HepG2 (cell line): ENCODE results near the gene GNA12. TPM values are rescaled to one million over a fixed set of nuclear protein-coding genes. Genes with fewer than 3 reads are reported as not detected.

Experiments
- ADNP ChIP-seq: sonication (generic); formaldehyde crosslinking; IDR thresholded peaks from 2 replicates; pipeline ENCODE4 v1.4.0; 2020; ENCODE audit warnings: missing genetic modification reagents
- JUND ChIP-seq: sonication (generic); formaldehyde crosslinking; IDR thresholded peaks from 2 replicates; pipeline ENCODE4 v1.8.0; 2022; ENCODE audit warnings: mild to moderate bottlenecking, missing genetic modification reagents
- TEAD2 ChIP-seq: sonication (generic); formaldehyde crosslinking; IDR thresholded peaks from 2 replicates; pipeline ENCODE4 v1.9.0; 2021; ENCODE audit warnings: missing genetic modification reagents
- TSC22D2 ChIP-seq: sonication (generic); formaldehyde crosslinking; IDR thresholded peaks from 2 replicates; pipeline ENCODE4 v1.5.1; 2020; ENCODE audit warnings: missing genetic modification reagents, mild to moderate bottlenecking, borderline replicate concordance
- YY1 ChIP-seq: IDR thresholded peaks from 2 replicates; pipeline ENCODE4 v1.6.1; 2011; ENCODE audit warnings: low read length, low read depth, moderate library complexity, mild to moderate bottlenecking; ENCODE audit not compliant: insufficient read depth, insufficient replicate concordance
- ZBTB20 ChIP-seq: sonication (generic); formaldehyde crosslinking; IDR thresholded peaks from 2 replicates; pipeline ENCODE4 v1.8.1; 2023; ENCODE audit warnings: missing genetic modification reagents, low read depth, mild to moderate bottlenecking, borderline replicate concordance
- ZFP1 ChIP-seq: IDR thresholded peaks from 2 replicates; pipeline ENCODE4 v1.6.1; 2016
- ZFP90 ChIP-seq: sonication (generic); formaldehyde crosslinking; IDR thresholded peaks from 2 replicates; pipeline ENCODE4 v1.8.0; 2022; ENCODE audit warnings: missing genetic modification reagents, mild to moderate bottlenecking, inconsistent platforms, borderline replicate concordance
- ZNF143 ChIP-seq: sonication (generic); formaldehyde crosslinking; IDR thresholded peaks from 2 replicates; pipeline ENCODE4 v1.4.0; 2020; ENCODE audit warnings: missing genetic modification reagents
- ZNF44 ChIP-seq: sonication (generic); formaldehyde crosslinking; IDR thresholded peaks from 2 replicates; pipeline ENCODE4 v1.5.1; 2020; ENCODE audit warnings: mild to moderate bottlenecking, missing genetic modification reagents
- ZNF460 ChIP-seq: sonication (generic); formaldehyde crosslinking; IDR thresholded peaks from 2 replicates; pipeline ENCODE4 v1.5.1; 2020; ENCODE audit warnings: missing genetic modification reagents, mild to moderate bottlenecking, borderline replicate concordance
- ZNF567 ChIP-seq: sonication (generic); formaldehyde crosslinking; IDR thresholded peaks from 2 replicates; pipeline ENCODE4 v1.8.1; 2023; ENCODE audit warnings: mild to moderate bottlenecking, missing genetic modification reagents, borderline replicate concordance
- polyA plus RNA-seq, 8 experiments: library from polyadenylated mRNA; depleted of rRNA in 3 of 8; stranded (reverse) in 7 of 8; unstranded in 1 of 8; fragments of >200 nt; fragmentation: Illumina TruSeq in 4 of 8; extraction: Trizol in 4 of 8; gene quantifications; 2 replicates each; pipeline versions ENCODE4 v1.2.1 to v1.2.3, GENCODE V29; 2011 to 2016; ENCODE audit warnings: low read depth in 4 of 8, missing spikeins in 1 of 8, mixed read lengths in 1 of 8; ENCODE audit not compliant: insufficient read depth in 1 of 8
- total RNA-seq, 5 experiments: library from RNA; depleted of rRNA; stranded (reverse); fragments of >200 nt; fragmentation: Illumina TruSeq; extraction: Trizol; gene quantifications; 2 replicates each; pipeline ENCODE4 v1.2.3, GENCODE V29; 2016; ENCODE audit warnings: low read depth in 1 of 5
- TF ChIP-seq, protein P1 (sequence below): sonication (generic); formaldehyde crosslinking; IDR thresholded peaks from 2 replicates; pipeline ENCODE4 v1.5.1; 2020; ENCODE audit warnings: missing genetic modification reagents, mild to moderate bottlenecking, borderline replicate concordance
- TF ChIP-seq, protein P2 (sequence below): sonication (generic); formaldehyde crosslinking; IDR thresholded peaks from 2 replicates; pipeline ENCODE4 v1.4.0; 2020; ENCODE audit warnings: missing genetic modification reagents, borderline replicate concordance
- TF ChIP-seq, protein P3 (sequence below): sonication (generic); formaldehyde crosslinking; IDR thresholded peaks from 2 replicates; pipeline ENCODE4 v1.8.1; 2023; ENCODE audit warnings: missing genetic modification reagents, inconsistent platforms, borderline replicate concordance
- TF ChIP-seq, protein P4 (sequence below): sonication (generic); formaldehyde crosslinking; conservative IDR thresholded peaks from 2 replicates; pipeline ENCODE4 v1.4.0; 2020; ENCODE audit warnings: missing genetic modification reagents
- TF ChIP-seq, protein P5 (sequence below): sonication (generic); formaldehyde crosslinking; conservative IDR thresholded peaks from 2 replicates; pipeline ENCODE4 v1.8.1; 2023; ENCODE audit warnings: missing genetic modification reagents
- TF ChIP-seq, protein P6 (sequence below): sonication (generic); formaldehyde crosslinking; IDR thresholded peaks from 2 replicates; pipeline ENCODE4 v1.5.0; 2020; ENCODE audit warnings: missing genetic modification reagents

The GNA12 gene
- total and polyA plus RNA-seq, 2 of the 13 experiments (the other 11 are each of a cell fraction or from before 2014, with no cell fraction given): 16.2 to 50.9 TPM

DNA sequence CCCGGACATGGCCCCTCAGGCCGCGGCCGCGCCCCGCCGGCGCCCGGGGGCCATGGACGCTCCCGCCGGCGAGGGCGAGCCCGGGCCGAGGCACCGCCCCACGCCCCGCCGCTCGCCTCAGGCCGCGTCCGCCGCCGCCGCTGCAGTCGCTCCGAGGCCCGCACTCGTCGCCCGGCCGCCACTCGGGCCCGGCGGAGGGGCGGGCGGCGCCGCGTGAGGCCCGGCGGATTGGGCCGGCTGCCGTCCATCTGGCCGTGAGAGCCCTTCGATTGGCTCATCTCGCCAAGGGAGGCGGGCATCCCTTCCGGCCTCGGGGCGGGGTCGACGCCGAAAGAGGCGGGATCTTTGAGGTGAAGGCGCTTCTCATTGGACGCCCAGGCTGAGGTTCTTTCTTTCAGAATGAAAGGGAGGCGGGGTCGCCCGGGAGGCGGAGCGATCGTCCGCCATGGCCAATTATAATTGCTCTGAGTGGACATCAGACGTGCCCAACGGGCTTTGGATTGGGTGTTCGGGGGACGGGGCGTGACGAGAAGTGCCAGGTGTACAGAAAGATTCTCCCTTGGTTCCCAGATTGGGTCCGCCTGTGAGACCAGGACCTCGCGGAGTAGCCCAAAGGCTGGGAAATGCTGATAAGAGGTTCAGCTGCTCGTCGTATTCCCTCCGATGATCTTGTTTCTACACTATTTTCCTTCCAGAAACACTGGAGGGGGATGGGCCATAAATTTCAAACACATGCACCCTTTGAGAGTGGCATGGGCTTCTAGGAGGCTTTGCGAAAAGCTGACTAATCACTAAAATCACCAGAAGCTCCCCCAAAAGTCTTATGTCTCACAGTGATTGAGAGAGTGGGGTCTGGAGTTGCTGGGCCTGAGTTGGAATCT lies at the start of gene GNA12 (continued):
- TF ChIP-seq, protein P1, sequence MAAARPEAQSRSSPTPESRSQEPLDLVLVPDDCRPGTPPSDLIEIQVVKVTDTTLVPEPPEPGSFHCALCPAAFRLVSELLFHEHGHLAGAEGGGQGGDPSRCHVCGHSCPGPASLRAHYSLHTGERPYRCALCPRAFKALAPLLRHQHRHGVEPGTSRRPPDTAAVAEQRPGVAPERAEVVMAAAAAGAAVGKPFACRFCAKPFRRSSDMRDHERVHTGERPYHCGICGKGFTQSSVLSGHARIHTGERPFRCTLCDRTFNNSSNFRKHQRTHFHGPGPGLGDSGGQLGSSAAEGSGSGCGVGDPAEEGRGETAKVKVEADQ: no peak
- TF ChIP-seq, protein P2, sequence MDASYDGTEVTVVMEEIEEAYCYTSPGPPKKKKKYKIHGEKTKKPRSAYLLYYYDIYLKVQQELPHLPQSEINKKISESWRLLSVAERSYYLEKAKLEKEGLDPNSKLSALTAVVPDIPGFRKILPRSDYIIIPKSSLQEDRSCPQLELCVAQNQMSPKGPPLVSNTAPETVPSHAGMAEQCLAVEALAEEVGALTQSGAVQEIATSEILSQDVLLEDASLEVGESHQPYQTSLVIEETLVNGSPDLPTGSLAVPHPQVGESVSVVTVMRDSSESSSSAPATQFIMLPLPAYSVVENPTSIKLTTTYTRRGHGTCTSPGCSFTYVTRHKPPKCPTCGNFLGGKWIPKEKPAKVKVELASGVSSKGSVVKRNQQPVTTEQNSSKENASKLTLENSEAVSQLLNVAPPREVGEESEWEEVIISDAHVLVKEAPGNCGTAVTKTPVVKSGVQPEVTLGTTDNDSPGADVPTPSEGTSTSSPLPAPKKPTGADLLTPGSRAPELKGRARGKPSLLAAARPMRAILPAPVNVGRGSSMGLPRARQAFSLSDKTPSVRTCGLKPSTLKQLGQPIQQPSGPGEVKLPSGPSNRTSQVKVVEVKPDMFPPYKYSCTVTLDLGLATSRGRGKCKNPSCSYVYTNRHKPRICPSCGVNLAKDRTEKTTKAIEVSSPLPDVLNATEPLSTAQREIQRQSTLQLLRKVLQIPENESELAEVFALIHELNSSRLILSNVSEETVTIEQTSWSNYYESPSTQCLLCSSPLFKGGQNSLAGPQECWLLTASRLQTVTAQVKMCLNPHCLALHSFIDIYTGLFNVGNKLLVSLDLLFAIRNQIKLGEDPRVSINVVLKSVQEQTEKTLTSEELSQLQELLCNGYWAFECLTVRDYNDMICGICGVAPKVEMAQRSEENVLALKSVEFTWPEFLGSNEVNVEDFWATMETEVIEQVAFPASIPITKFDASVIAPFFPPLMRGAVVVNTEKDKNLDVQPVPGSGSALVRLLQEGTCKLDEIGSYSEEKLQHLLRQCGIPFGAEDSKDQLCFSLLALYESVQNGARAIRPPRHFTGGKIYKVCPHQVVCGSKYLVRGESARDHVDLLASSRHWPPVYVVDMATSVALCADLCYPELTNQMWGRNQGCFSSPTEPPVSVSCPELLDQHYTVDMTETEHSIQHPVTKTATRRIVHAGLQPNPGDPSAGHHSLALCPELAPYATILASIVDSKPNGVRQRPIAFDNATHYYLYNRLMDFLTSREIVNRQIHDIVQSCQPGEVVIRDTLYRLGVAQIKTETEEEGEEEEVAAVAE (CRISPR knock-in tag): peak; percentile 52; the same call in 1 of the 2 replicates
- TF ChIP-seq ZNF567 (CRISPR knock-in tag): no peak
- no peak for TF ChIP-seq ZNF460 (CRISPR knock-in tag)
- TF ChIP-seq TEAD2: no peak
- TF ChIP-seq ADNP: no peak
- no peak for TF ChIP-seq TSC22D2 (CRISPR knock-in tag)
- TF ChIP-seq ZBTB20 (CRISPR knock-in tag): peak; percentile 39; the same call in 1 of the 2 replicates
- TF ChIP-seq, protein P3, sequence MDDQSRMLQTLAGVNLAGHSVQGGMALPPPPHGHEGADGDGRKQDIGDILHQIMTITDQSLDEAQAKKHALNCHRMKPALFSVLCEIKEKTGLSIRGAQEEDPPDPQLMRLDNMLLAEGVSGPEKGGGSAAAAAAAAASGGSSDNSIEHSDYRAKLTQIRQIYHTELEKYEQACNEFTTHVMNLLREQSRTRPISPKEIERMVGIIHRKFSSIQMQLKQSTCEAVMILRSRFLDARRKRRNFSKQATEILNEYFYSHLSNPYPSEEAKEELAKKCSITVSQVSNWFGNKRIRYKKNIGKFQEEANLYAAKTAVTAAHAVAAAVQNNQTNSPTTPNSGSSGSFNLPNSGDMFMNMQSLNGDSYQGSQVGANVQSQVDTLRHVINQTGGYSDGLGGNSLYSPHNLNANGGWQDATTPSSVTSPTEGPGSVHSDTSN (CRISPR knock-in tag): peak; percentile 61; the same call in 1 of the 2 replicates
- no peak for TF ChIP-seq ZNF143
- TF ChIP-seq YY1: peak; percentile 32
- TF ChIP-seq JUND (CRISPR knock-in tag): no peak
- no peak for TF ChIP-seq ZFP1 (CRISPR knock-in tag)
- TF ChIP-seq, protein P4, sequence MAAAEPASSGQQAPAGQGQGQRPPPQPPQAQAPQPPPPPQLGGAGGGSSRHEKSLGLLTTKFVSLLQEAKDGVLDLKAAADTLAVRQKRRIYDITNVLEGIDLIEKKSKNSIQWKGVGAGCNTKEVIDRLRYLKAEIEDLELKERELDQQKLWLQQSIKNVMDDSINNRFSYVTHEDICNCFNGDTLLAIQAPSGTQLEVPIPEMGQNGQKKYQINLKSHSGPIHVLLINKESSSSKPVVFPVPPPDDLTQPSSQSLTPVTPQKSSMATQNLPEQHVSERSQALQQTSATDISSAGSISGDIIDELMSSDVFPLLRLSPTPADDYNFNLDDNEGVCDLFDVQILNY (CRISPR knock-in tag): no peak
- TF ChIP-seq, protein P5, sequence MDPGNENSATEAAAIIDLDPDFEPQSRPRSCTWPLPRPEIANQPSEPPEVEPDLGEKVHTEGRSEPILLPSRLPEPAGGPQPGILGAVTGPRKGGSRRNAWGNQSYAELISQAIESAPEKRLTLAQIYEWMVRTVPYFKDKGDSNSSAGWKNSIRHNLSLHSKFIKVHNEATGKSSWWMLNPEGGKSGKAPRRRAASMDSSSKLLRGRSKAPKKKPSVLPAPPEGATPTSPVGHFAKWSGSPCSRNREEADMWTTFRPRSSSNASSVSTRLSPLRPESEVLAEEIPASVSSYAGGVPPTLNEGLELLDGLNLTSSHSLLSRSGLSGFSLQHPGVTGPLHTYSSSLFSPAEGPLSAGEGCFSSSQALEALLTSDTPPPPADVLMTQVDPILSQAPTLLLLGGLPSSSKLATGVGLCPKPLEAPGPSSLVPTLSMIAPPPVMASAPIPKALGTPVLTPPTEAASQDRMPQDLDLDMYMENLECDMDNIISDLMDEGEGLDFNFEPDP (CRISPR knock-in tag): no peak
- 0 out of 2 replicates have a peak, but pooled peaks have one; percentile 41 for TF ChIP-seq ZNF44 (CRISPR knock-in tag)
- TF ChIP-seq, protein P6, sequence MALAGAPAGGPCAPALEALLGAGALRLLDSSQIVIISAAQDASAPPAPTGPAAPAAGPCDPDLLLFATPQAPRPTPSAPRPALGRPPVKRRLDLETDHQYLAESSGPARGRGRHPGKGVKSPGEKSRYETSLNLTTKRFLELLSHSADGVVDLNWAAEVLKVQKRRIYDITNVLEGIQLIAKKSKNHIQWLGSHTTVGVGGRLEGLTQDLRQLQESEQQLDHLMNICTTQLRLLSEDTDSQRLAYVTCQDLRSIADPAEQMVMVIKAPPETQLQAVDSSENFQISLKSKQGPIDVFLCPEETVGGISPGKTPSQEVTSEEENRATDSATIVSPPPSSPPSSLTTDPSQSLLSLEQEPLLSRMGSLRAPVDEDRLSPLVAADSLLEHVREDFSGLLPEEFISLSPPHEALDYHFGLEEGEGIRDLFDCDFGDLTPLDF: no peak
- TF ChIP-seq ZFP90 (CRISPR knock-in tag): 0 out of 2 replicates have a peak, but pooled peaks have one; percentile 55
